Fibroblast of peridontal ligament (primary cell): Measurements from ENCODE around the gene GALNT6.
A peak's percentile ranks its signal among the peaks of the same experiment; 100 is the strongest.
"Not testable (repeated sequence)": the region's sequence is repeated elsewhere in the genome, so short reads cannot be mapped to it uniquely, and the experiment has no call there.

ENCODE experiments used
- DNase-seq: peaks from one replicate; pipeline ENCODE4 v3.0.0-alpha.2; 2010; ENCODE audit errors: extremely low read depth

GALNT6 gene

DNA sequence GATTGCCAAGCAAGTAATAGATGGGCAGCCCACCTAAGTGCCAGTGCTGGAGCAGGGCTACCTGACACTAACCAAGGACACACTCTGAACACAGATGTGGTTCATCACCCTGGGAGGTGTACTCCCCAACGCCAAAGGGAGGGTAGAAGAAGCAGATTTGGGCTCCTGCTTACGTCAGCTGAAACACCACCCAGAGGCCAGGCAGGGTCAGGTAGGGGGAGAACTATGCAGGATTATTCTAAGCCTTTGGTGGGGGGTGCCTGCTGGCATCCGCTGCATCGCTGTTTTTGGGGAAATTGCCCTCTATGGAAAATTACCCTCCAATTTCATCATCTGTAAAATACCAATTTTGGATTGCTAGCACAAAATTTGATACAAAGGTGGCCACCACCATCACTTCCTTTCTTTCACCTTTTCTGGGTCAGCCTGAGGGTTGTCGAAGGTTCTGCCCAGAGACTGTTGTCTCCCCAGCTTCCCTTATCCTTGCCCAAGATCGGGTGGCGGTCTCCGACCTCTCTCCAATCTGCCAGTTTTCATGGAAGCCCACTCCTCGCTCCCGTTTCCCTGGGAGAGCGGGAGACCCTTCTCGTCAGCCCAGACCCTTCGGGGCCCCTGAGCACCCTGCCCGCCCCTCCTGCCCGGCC lies 67.8 kb downstream of the GALNT6 start:
- DNase-seq, result no peak

DNA sequence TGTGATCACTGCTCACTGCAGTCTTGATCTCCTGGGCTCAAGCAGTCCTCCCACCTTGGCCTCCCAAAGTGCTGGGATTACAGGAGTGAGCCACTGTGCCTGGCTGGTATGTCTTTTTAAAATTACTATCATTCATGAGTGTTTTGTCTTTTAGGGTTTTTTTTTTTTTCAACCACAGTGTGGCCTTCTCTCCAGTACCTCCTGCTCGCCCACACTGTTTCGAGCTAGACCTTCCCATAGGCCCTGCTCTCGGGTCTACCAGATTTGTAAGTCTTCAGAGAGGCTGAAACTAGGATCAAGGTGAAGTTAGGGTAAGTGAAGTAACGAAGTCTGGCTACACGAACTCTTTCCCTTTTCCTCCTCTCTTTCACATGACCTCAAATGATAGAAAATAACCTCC lies 68.8 kb downstream of the GALNT6 start:
- no peak for DNase-seq

DNA sequence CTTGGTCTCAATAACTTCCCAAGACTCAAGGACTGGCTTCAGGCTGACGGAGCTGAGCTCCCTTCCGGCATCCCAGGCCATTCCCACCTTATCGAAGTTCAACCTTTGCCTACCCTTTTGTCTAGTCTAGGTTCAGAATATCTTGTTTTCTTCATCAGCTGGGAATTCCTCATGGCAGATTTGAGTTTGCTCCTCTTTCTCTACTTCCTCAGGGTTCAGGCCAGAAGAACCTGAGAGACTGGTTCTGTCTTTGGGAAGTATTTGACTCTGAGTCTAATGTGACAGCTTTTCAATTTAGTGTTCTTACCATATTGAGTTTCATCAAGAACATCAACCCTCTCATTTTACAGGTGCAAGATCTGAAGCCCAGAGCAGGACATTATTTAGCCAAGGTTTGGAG lies 69.3 kb downstream of the GALNT6 start:
- no peak for DNase-seq

DNA sequence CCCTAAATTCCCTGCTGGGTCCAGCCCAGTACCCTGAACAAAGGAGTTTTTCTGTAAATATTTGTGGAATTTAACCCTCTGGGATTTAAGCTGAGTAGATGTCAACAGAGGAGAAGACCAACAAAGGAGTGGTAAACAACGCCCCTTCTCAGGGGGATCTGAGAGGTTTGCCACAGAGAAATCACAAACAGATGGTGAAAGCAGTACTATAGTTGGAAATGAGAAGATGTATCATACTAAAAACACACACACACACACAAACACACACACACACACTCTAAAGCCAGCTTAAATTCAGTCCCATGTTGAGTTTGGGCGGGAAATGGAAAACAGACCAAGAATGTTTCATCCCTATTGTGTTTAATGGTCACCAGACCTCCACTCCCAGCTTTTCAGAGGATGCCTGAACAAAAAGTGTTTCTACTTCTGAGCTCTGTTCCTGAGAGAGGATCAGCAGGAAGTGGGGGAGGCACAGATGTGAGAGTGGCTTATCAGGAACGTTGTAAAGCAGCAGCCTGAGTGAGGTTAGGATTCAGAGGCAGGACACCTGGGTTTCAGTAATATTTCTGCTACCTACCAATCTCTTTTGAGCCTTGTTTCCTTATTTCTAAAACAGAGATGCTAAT lies 70.4 kb downstream of the GALNT6 start:
- DNase-seq, result peak; percentile 76

DNA sequence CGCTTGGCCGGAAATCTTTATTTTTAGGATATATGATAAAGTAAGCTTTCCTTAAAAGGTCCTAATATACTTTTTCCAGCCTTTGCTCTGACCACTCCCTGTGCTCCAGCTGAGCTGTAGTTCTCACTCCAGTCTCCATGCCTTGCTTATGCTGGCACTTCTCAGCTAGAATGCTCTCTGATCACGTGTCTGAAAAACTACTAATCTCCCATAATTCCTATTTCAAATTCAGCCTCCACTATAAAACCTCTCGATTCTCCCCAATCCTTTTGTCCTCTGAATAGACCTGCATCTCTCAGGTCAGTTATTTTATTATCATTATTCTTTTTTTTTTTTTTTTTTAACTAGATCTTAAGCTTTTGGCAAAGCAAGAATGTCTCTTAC lies 70.9 kb downstream of the GALNT6 start:
- peak; percentile 34 for DNase-seq

DNA sequence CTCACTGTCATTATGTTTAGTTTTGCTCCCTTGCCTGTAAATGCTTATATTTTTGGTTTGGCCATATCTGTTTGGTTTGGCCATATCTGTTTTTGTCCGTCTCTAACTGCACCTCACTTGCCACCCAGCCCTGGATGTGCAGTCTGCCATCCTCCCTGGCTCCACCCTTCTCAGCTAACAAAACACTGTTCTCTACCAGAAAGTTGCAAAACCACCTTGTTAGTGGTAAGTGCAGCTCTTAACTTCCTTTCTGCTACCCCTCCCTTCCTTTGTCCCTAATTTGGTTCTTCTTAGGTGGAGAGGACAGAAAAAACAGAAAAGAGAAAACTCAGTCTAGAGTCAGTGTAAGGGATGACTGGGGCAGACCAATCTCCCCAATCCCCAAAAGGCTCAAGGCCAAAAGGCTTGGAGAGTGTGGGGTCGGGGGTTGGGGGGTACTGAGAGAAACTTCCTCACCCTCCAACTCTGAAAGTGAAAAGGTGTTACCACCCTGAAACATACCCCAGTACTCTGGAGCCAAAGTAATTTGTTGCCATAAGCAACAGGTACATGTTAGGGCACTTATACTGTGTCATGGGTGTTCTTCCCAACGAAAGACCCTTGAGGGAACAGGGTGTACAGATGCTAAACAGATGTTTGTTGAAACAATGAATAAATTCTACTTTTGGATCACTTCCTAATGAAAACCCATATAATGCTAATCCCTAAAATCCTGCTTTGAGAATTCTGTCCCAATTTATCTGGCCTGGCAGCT lies 72.2 kb downstream of the GALNT6 start:
- DNase-seq, result no peak

DNA sequence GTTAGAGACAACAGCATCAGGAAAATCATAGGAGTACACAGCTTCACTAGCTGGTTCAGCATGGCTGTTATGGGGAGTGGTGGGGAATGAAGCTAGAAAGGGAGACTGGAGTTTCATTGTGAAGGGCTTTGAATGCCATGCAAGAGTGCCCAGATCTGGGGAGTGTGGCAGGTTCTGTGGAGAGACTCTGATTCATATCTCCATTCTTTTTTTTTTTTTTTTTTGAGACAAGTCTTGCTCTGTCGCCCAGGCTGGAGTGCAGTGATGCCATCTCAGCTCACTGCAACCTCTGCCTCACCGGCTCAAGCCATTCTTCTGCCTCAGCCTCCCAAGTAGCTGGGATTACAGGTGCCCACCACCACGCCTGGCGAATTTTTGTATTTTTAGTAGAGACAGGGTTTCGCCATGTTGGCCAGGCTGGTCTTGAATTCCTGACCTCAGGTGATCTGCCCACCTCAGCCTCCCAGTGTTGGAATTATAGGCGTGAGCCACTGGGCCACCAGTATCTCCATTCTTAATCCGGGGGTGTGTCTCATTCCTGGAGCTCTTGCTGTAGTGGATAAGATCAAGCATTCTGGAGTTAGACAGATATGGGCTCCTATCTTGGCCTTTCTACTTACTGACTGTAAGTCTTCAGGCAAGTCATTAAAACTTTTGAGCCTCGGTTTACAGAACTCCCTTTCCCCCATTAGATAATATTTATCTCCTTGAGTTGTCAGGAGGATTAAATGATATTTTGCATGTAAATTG lies 73.0 kb downstream of the GALNT6 start:
- DNase-seq, result not testable (repeated sequence)

DNA sequence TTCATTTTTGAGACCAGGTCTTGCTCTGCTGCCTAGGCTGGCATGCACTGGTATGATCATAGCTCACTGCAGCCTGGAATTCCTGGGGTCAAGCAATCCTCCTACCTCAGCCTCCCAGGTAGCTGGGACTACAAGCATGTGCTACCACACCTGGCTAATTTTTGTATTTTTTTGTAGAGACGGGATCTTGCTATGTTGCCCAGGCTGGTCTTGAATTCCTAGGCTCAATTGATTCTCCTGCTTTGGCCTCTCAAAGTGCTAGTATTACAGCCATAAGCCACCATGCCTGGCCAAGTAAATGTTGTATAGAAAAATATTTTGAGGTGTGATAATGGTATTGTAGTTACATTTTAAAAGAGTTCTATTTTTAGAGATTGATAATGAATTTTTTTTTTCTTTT lies 79.8 kb downstream of the GALNT6 start:
- no peak for DNase-seq

DNA sequence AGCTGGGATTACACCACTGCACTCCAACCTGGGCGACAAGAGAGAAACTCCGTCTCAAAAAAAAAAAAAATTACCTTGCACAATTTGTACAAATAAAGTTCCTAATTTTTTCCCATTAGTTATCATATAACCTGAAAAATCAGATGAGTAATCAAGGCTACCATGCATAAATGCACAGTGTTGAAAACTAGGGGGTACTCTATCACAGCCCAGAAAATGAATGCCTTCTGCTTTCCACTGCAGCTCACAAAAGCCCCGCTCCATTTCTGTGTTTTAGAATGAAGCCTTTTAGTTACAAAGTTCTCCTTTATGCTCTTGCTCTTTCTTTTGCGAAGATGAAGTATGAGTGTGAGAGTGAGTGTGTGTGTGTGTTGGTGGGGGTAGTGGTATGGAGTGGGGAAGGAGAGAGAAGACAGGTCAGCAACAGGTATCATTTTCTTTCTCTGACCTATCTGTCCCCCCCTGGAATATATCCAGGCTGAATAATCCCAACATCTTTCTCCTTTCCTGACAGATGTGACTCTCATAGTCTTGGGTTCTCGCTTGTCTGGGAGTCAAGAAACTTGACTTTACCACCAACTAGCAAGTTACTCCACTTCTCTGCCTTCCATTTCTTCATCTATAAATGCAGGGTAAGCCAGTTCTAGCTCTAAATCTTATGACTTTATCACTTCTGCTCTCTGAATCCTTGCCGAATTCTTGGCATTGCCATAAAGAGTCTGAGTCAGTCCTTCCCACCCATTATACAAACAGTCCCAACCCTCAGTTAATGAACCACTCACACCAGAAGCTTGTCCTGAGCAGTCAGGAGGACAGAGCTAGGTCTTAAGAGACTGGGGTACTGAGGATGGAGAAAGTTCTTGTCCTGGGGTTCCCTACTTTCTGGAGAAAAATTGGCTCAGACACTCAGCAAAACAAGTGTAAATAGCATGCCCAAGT lies 83.3 kb downstream of the GALNT6 start:
- DNase-seq, result peak; percentile 93

DNA sequence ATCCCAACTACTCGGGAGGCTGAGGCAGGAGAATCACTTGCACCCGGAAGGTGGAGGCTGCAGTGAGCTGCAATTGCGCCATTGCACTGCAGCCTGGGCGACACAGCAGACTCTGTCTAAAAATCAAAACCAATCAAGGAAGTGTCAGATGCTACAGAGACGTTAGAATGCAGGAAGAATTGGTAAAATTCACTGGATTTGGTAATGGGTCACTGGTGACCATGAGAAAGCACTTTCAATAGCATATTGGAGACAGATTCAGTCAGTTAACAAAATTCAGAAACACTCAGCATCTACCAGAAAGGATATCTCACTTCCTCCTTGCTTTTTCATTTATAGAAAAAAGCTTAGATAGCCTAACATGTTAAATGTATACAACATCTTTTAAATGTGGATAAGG lies 84.7 kb downstream of the GALNT6 start:
- DNase-seq, result no peak
